HEK293 (cell line): ENCODE data around the gene ZNF107.

Source experiments
- AEBP2 ChIP-seq: fragments of 450-650 bp; formaldehyde crosslinking; IDR thresholded peaks from 2 replicates; pipeline ENCODE4 v1.5.1; 2016; ENCODE audit warnings: missing biosample characterization, missing genetic modification characterization, borderline replicate concordance
- CTCF ChIP-seq: fragments of 450-650 bp; formaldehyde crosslinking; IDR thresholded peaks from 2 replicates; pipeline ENCODE4 v1.5.1; 2016; ENCODE audit warnings: missing biosample characterization, missing genetic modification characterization
- WT1 ChIP-seq: fragments of 450-650 bp; formaldehyde crosslinking; IDR thresholded peaks from 2 replicates; pipeline ENCODE4 v1.5.1; 2016; ENCODE audit warnings: missing biosample characterization, missing genetic modification characterization
- ZNF140 ChIP-seq: fragments of 450-650 bp; formaldehyde crosslinking; IDR thresholded peaks from 2 replicates; pipeline ENCODE4 v1.5.1; 2016; ENCODE audit warnings: missing biosample characterization, missing genetic modification characterization
- ZNF558 ChIP-seq: fragments of 450-650 bp; formaldehyde crosslinking; IDR thresholded peaks from 2 replicates; pipeline ENCODE4 v1.5.1; 2016; ENCODE audit warnings: missing biosample characterization, missing genetic modification characterization
- TF ChIP-seq, protein P1 (sequence below): fragments of 450-650 bp; formaldehyde crosslinking; IDR thresholded peaks from 2 replicates; pipeline ENCODE4 v1.5.1; 2016; ENCODE audit warnings: missing biosample characterization, missing genetic modification characterization
- TF ChIP-seq, protein P2 (sequence below): fragments of 450-650 bp; IDR thresholded peaks from 2 replicates; pipeline ENCODE4 v1.5.1; 2018; ENCODE audit warnings: missing biosample characterization, missing genetic modification characterization

GRCh38 chr7:64621656-64622055 lies 44.3 kb upstream of the ZNF107 start:
- TF ChIP-seq, protein P1, sequence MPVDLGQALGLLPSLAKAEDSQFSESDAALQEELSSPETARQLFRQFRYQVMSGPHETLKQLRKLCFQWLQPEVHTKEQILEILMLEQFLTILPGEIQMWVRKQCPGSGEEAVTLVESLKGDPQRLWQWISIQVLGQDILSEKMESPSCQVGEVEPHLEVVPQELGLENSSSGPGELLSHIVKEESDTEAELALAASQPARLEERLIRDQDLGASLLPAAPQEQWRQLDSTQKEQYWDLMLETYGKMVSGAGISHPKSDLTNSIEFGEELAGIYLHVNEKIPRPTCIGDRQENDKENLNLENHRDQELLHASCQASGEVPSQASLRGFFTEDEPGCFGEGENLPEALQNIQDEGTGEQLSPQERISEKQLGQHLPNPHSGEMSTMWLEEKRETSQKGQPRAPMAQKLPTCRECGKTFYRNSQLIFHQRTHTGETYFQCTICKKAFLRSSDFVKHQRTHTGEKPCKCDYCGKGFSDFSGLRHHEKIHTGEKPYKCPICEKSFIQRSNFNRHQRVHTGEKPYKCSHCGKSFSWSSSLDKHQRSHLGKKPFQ = no peak
- no peak for TF ChIP-seq CTCF
- no peak for TF ChIP-seq AEBP2 (tag by site-specific recombination)
- TF ChIP-seq WT1 (tag by site-specific recombination) = no peak
- no peak for TF ChIP-seq ZNF558 (tag by site-specific recombination)
- TF ChIP-seq, protein P2, sequence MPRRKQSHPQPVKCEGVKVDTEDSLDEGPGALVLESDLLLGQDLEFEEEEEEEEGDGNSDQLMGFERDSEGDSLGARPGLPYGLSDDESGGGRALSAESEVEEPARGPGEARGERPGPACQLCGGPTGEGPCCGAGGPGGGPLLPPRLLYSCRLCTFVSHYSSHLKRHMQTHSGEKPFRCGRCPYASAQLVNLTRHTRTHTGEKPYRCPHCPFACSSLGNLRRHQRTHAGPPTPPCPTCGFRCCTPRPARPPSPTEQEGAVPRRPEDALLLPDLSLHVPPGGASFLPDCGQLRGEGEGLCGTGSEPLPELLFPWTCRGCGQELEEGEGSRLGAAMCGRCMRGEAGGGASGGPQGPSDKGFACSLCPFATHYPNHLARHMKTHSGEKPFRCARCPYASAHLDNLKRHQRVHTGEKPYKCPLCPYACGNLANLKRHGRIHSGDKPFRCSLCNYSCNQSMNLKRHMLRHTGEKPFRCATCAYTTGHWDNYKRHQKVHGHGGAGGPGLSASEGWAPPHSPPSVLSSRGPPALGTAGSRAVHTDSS (tag by site-specific recombination) = no peak
- TF ChIP-seq ZNF140 (tag by site-specific recombination) = no peak
